Endodermal cell (in vitro differentiated cells): ENCODE measurements around the gene AGT. TPM values are rescaled to one million over a fixed set of nuclear protein-coding genes. Genes with fewer than 3 reads are reported as not detected.

Experiments
- DNase-seq: peaks from one replicate; pipeline ENCODE4 v3.0.0-alpha.2; 2017
- H3K27ac ChIP-seq: 2 replicates; pipeline ENCODE4 v1.5.1; 2013; ENCODE audit warnings: mild to moderate bottlenecking, low read depth, low read length, moderate library complexity
- H3K27me3 ChIP-seq: 2 replicates; pipeline ENCODE4 v1.6.1; 2013; ENCODE audit warnings: mild to moderate bottlenecking, low read length, moderate library complexity; ENCODE audit not compliant: insufficient read depth, control insufficient read depth, poor library complexity, severe bottlenecking
- H3K36me3 ChIP-seq: 2 replicates; pipeline ENCODE4 v1.7.0; 2013; ENCODE audit warnings: mild to moderate bottlenecking, low read length, moderate library complexity; ENCODE audit not compliant: control insufficient read depth, insufficient read depth
- H3K4me1 ChIP-seq: one replicate; pipeline ENCODE4 v1.7.0; 2013; ENCODE audit warnings: low read length; ENCODE audit not compliant: control insufficient read depth, insufficient read depth
- H3K4me3 ChIP-seq: 2 replicates; pipeline ENCODE4 v1.5.1; 2013; ENCODE audit warnings: mild to moderate bottlenecking, low read length, moderate library complexity
- H3K9ac ChIP-seq: 2 replicates; pipeline ENCODE4 v1.6.1; 2013; ENCODE audit warnings: mild to moderate bottlenecking, low read length, moderate library complexity; ENCODE audit not compliant: poor library complexity, severe bottlenecking; ENCODE audit errors: extremely low read depth
- H3K9me3 ChIP-seq: 2 replicates; pipeline ENCODE4 v1.6.1; 2013; ENCODE audit warnings: mild to moderate bottlenecking, low read length, moderate library complexity; ENCODE audit not compliant: control insufficient read depth
- H3K27ac Mint-ChIP-seq: 2 replicates; pipeline ENCODE4 v1.8.0; 2020; ENCODE audit warnings: mixed read lengths
- H3K27me3 Mint-ChIP-seq: 2 replicates; pipeline ENCODE4 v1.8.0; 2021; ENCODE audit warnings: mild to moderate bottlenecking, mixed read lengths; ENCODE audit not compliant: insufficient read depth
- H3K36me3 Mint-ChIP-seq: 2 replicates; pipeline ENCODE4 v1.8.0; 2020; ENCODE audit warnings: low read depth, mixed read lengths
- H3K4me1 Mint-ChIP-seq: 2 replicates; pipeline ENCODE4 v1.8.0; 2020; ENCODE audit warnings: mixed read lengths
- H3K4me3 Mint-ChIP-seq: 2 replicates; pipeline ENCODE4 v1.8.0; 2020; ENCODE audit warnings: mild to moderate bottlenecking, moderate library complexity, mixed read lengths
- H3K9me3 Mint-ChIP-seq: 2 replicates; pipeline ENCODE4 v1.8.0; 2020; ENCODE audit warnings: mild to moderate bottlenecking, mixed read lengths
- WGBS, 2 experiments: methylation state at CpG; one replicate each; pipeline versions ENCODE4 v1.1.5 to v1.1.7; 2013; ENCODE audit warnings: missing lambda C conversion rate in 2 of 2, mixed read lengths in 1 of 2; ENCODE audit not compliant: insufficient coverage in 1 of 2, insufficient read length in 1 of 2; 5-methylcytosine and 5-hydroxymethylcytosine counted together
- total RNA-seq, 2 donors: library from RNA; stranded (reverse); fragmentation: NEBNext Ultra II Directional in 1 of 2; extraction: Animal tissue kit (Norgen Biotek cat#: 25700) in 1 of 2; gene quantifications; 2 replicates in 1 of 2; 3 replicates in 1 of 2; pipeline ENCODE4 v1.2.1, GENCODE V29; 2021
- TF ChIP-seq, protein P1 (sequence below): fragments of 200-600 bp; sonication (generic); conservative IDR thresholded peaks from 2 replicates; pipeline ENCODE4 v1.5.0; 2021; ENCODE audit warnings: antibody characterized with exemption, mild to moderate bottlenecking

The AGT gene
- total RNA-seq, 2 donors from 2014 or later, result not detected

DNA sequence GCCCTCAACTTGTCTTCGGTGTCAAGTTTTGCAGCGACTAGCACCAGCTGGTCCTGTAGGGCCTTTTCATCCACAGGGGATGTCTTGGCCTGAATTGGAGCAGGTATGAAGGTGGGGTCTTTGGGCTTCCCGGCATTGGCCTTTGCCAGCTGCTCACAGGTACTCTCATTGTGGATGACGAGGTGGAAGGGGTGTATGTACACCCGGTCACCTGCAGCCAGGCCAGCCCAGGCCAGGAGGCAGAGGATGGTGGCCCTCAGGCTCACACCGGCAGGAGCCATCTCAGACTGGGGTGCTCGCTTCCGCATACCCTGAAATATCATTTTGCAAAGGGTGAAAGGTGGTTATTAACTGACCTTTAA is 3.4 kb downstream of the AGT start:
- H3K27me3 ChIP-seq, result no peaks in the 10 kb centered on the region
- no peaks in the 10 kb centered on the region for H3K36me3 Mint-ChIP-seq
- DNase-seq, result no peak
- H3K4me3 ChIP-seq, result no peak overlapping the region
- no peak overlapping the region for H3K4me3 Mint-ChIP-seq
- no peaks in the 10 kb centered on the region for H3K9me3 Mint-ChIP-seq
- no peaks in the 10 kb centered on the region for H3K4me1 ChIP-seq
- H3K36me3 ChIP-seq, result no peaks in the 10 kb centered on the region
- no peaks in the 10 kb centered on the region for H3K4me1 Mint-ChIP-seq
- H3K9me3 ChIP-seq, result no peaks in the 10 kb centered on the region
- H3K27ac Mint-ChIP-seq, result no peak overlapping the region
- no peak overlapping the region for H3K27ac ChIP-seq
- WGBS, 2 experiments, result 96 to 100% methylated on average over 2 to 8 of the region's 8 CpGs
- TF ChIP-seq, protein P1, sequence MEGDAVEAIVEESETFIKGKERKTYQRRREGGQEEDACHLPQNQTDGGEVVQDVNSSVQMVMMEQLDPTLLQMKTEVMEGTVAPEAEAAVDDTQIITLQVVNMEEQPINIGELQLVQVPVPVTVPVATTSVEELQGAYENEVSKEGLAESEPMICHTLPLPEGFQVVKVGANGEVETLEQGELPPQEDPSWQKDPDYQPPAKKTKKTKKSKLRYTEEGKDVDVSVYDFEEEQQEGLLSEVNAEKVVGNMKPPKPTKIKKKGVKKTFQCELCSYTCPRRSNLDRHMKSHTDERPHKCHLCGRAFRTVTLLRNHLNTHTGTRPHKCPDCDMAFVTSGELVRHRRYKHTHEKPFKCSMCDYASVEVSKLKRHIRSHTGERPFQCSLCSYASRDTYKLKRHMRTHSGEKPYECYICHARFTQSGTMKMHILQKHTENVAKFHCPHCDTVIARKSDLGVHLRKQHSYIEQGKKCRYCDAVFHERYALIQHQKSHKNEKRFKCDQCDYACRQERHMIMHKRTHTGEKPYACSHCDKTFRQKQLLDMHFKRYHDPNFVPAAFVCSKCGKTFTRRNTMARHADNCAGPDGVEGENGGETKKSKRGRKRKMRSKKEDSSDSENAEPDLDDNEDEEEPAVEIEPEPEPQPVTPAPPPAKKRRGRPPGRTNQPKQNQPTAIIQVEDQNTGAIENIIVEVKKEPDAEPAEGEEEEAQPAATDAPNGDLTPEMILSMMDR, result no peak
- peaks cover 2% of the 10 kb centered on the region for H3K27me3 Mint-ChIP-seq
- H3K9ac ChIP-seq, result no peak overlapping the region

GRCh38 chr1:230709619-230710542 is 4.0 kb downstream of the AGT start:
- H3K9me3 Mint-ChIP-seq, result no peaks in the 10 kb centered on the region
- DNase-seq, result no peak

DNA sequence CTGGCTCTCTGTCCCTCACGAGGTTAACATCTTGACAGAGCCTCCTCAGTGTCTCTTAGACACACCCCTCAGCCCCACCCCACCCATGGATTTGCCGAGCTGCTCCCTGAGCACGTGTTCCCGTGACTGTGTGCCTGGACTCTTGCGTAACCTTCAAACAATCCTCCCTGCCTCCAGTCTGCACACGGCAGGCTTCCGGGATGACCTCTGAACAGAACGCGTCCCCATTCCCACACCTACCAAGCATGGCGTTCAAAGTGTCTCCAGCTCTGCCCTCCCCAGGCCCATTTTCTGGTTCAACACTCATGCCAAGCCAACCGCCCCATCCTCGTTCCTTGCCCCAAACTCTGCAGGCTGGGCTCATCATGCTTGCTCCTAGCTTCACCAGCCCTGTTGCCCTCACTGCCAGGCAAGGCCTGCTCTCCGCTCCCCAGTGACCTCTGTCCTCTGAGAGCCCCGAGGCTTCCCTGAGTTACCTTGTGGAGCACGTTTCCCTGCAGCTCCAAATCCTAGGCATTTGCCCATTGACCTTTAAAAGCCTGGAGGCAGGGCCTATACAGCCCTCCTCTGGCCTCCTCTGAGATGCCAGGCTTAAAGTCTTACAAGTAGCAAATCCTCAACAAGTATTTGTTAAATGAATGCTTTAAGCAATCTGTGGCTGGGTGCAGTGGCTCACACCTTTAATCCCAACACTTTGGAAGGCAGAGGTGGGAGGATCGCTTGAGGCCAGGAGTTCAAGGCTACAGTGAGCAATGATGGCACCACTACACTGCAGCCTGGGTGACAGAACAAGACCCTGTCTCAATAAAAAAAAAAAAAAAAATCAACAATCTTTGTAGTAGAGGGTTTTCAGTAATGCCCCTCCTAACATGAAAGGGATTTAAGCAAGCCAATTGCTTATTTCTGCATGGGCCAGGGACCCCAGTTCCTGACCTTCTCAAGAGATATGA is 5.0 kb downstream of the AGT start:
- 90 to 94% methylated on average over 4 to 16 of the region's 16 CpGs for WGBS, 2 experiments
- no peak for DNase-seq
- TF ChIP-seq, protein P1, result no peak
- H3K4me1 ChIP-seq, result no peaks in the 10 kb centered on the region
- no peaks in the 10 kb centered on the region for H3K4me1 Mint-ChIP-seq
- H3K36me3 Mint-ChIP-seq, result no peaks in the 10 kb centered on the region
- H3K27me3 ChIP-seq, result no peaks in the 10 kb centered on the region
- no peak overlapping the region for H3K27ac Mint-ChIP-seq
- H3K27me3 Mint-ChIP-seq, result peaks cover 2% of the 10 kb centered on the region
- H3K9ac ChIP-seq, result no peak overlapping the region
- H3K4me3 ChIP-seq, result no peak overlapping the region
- H3K9me3 ChIP-seq, result no peaks in the 10 kb centered on the region
- no peaks in the 10 kb centered on the region for H3K9me3 Mint-ChIP-seq
- no peak overlapping the region for H3K27ac ChIP-seq
- no peak overlapping the region for H3K4me3 Mint-ChIP-seq
- H3K36me3 ChIP-seq, result no peaks in the 10 kb centered on the region

More at GRCh38 chr1:230709619-230710542, 4.0 kb downstream of the AGT start:
- Histone ChIP-seq H3K9me3 (no peaks in the 10 kb centered on the region), H3K36me3 (no peaks in the 10 kb centered on the region), H3K4me3 (no peak overlapping the region), H3K27me3 (no peaks in the 10 kb centered on the region), H3K4me1 (no peaks in the 10 kb centered on the region), H3K9ac (no peak overlapping the region), H3K27ac (no peak overlapping the region)
- WGBS, 2 experiments, result 92 to 97% methylated on average over 12 to 18 of the region's 18 CpGs
- Mint-ChIP-seq H3K27ac (no peak overlapping the region), H3K4me3 (no peak overlapping the region), H3K27me3 (peaks cover 2% of the 10 kb centered on the region), H3K36me3 (no peaks in the 10 kb centered on the region), H3K4me1 (no peaks in the 10 kb centered on the region)
- TF ChIP-seq, protein P1, result no peak
